Renal pelvis (tissue), 4 donors: ENCODE measurements around the gene GAK. TPM values are rescaled to one million over a fixed set of nuclear protein-coding genes. Genes with fewer than 3 reads are reported as not detected.

Experiments
- DNase-seq: peaks from one replicate; pipeline ENCODE4 v3.0.0-alpha.2; 2013
- polyA plus RNA-seq, 3 donors: library from polyadenylated mRNA; unstranded; fragments of 120-200 nt; gene quantifications; one replicate each; pipeline ENCODE4 v1.2.1, GENCODE V29; 2013; ENCODE audit not compliant: insufficient read length in 3 of 3

GAK gene
- polyA plus RNA-seq, 3 donors, result 69.7 to 87.9 (median 73.2) TPM

GRCh38 chr4:966266-967112 lies 34.4 kb upstream of the GAK start:
- DNase-seq, result no peak

GRCh38 chr4:965766-966134 lies 33.6 kb upstream of the GAK start:
- no peak for DNase-seq

DNA sequence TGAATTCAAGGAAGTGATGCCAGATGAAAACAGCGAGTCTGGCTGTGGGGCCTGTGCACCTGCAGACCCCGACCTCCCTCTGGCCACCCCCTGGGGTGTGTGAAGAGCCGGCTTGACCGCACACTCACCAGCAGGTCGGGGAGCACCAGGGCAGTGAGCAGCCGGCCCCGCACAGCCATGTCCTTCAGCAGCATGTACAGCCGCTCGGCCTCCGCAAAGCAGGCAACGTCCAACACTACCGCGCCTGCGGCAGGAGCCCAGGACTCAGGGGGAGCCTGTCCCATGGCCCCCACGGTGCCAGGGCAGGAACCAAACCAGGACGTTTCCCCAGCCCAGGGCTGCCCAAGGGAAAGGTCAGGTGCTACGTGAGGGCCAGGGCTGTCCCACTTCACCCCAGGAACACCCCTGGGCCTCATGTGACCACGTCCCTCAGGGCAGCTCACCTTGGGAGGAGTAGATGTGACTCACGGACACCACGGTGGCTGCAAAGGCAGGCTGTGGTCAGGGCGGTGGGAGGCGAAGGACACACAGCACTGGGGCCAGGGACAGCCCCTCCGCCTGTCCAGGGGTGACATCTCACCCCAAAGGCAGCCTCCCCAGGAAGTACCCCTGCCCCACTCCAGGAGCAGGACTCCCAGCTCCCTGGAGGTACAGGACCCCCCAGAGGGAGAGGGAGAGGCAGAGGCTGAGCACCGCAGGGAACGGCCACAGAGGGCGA lies 33.1 kb upstream of the GAK start:
- no peak for DNase-seq

DNA sequence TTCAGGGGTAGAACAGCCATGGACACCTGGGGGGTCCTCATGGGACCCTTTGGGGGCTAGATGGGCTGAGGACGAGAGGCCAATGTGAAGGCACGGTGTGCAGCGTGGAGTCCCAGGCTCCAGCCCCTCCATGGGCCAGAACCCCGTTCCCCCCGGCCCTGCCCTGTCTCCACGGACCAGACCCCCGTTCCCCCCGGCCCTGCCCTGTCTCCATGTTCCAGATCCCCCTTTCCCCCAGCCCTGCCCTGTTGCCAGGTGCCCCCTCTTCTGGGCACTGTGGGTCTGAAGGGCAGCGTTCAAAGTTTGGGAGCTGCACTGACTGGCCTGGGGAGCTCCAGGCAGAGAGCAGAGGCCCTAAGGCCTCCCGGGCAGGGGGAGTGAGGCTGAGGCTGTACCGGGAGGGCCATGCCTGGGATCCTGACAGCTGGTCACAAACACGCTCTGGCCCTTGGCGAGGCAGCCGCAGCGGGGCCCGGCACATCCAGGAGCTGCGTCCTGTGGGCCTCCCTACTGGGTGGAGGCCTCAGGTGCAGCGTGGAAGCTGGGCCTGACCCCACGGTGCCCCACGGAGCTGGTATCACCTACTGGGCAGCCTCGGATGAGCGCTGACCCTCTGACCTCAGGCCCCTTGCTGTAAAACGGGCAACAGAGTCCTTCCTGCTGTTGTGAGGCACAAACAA lies 32.4 kb upstream of the GAK start:
- no peak for DNase-seq

- no peak for DNase-seq
Observed at GRCh38 chr4:963276-964225, 31.4 kb upstream of the GAK start.

GRCh38 chr4:962231-963208 lies 30.4 kb upstream of the GAK start:
- no peak for DNase-seq

DNA sequence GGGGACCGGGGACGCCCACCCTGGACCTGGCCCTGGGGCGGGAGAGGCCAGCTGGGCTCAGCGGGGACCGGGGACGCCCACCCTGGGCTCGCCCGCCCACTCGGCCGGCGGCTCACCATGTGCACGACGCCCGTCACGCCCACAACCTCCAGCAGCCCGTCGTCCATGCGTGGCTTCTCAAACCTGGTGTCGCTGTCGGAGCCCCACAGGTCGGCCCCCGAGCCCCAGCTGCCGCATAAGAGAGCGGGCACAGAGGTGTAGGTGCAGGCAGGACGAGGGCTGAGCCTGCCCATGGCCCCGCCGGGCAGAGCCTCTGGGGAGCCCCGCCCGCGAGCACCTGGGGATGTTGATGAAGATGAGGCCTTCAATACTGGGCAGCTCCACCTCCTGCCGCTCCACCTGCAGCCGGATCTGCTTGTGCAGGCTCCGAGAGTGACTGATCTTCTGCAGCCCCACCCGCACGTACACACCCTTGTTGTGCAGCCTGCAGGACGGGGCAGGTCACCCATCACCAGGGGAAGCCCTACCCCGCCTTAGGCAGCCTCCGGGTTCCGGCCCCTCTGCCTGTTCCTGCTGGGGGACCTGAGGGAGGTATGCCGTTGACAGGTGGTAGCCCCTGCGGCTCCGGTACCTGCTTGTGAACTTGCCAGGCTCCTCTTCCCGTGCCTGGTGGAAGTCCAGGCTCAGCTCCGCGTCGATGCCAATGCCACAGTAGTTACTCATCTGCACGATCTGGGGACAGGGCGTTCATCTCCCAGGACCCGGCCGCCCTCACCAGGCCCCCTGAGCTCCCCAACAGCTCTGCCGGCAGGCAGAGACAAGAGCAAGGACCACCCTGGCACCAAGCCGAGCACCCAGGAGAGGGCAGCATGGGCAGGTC lies 29.5 kb upstream of the GAK start:
- DNase-seq, result no peak

DNA sequence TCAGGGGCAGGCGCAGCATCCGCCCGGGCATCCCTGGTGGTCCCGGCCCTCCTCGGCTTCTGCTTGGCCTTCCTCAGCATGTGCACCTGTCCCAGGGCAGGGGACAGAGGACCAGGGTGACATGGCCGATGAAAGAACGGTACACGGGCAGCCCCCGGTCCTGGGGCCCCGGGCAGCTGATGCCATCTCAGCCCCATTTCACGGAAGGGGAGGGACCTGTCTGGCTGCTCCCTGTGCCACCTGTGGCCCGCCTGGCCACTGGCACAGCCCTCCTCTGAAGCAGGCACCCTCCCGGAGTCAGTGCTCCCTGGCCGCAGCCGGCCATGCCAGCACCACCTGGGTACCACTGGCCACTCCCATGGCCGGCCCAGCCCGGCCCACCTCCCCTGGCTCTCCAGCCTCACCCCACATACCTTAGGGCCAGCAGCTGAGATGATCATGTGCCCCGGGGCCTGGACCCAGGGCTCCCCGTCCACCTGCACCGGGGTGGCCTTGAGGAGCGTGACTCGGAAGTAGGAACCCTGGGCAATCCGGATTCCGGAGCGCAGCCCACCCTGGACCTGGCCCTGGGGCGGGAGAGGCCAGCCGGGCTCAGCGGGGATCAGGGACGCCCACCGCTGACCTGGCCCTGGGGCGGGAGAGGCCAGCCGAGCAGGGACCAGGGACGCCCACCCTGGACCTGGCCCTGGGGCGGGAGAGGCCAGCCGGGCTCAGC lies 28.7 kb upstream of the GAK start:
- no peak for DNase-seq

DNA sequence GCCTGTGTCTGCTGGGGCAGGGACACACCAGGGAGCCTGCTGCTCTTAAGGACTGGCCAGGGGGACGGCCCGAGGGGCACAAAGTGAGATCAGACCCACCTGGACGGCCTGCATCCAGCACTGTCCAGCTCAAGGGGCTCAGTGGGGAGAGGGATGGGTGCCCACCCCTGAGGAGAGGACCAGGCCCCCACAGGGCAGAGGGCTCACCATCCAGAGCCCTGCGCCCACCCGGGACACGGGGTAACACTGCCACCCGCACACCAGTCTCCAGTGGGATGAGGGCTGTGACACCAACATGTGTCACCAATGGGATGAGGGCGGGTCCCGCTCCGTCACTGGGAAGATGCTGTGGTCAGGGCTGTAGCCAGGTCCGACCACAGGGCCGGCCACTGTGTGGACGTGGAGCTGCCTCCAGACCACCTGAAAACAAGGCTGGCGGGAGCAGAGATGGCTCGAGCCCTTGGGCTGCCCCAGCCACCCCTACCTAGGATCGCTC lies 28.1 kb upstream of the GAK start:
- no peak for DNase-seq

- no peak for DNase-seq
Observed at GRCh38 chr4:959338-960139, 27.4 kb upstream of the GAK start.

DNA sequence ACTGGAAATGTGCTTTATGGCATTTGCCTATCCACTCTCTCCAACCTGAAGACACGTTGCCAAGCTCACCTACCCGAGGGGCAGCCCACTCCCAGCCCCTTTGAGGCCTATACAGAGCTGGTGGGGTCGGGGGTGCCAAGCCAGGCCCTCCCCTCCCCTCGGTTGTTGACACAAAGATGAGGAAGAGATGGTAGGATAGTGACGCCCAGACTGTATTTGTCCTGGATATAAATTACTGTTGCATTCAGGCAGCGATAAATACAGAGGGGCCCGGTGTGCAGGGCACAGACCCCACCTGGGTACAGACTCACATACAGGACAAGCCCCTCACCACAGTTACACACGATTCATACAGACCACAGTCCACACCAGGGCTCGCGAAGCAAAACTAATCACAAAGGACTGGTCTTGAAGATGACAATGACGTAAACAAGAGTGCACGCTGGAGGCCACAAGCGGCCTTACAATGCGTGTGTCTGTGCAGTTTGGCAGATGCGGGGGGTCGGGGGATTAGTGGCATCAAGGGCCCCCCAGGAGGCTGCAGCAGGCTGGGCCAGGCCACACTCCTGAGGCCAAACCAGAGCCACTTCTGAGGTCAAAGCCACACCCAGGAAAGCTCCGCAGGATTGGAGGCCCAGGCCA lies 26.7 kb upstream of the GAK start:
- no peak for DNase-seq

DNA sequence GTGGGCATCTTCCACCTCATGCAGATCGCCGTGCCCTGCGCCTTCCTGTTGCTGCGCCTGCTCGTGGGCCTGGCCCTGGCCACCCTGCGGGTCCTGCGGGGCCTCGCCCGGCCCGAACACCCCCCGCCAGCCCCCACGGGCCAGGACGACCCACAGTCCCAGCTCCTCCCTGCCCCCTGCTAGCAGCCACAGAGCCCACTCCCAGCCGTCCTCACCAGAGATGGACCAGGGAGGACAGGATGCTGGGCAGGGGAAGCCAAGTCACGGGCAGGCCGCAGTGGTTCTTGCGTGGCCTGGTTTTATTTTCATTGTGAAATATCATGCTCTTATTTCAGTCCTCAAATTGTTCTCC lies 26.2 kb upstream of the GAK start:
- DNase-seq, result no peak

DNA sequence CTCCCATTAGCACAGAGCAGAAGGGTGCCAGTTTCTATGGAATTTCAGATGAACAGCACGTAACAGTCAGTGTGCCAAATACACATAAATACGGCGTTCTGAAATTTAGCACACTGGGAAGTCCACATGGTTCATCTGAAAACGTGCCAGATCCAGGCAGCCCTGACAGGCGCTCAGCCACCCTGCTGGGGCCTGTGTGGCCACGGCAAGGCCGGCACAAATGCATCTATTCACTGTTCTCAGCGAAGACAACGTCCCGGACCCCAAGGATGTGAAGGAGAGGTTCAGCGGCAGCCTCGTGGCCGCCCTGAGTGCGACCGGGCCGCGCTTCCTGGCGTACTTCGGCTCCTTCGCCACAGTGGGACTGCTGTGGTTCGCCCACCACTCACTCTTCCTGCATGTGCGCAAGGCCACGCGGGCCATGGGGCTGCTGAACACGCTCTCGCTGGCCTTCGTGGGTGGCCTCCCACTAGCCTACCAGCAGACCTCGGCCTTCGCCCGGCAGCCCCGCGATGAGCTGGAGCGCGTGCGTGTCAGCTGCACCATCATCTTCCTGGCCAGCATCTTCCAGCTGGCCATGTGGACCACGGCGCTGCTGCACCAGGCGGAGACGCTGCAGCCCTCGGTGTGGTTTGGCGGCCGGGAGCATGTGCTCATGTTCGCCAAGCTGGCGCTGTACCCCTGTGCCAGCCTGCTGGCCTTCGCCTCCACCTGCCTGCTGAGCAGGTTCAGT lies 25.6 kb upstream of the GAK start:
- DNase-seq, result no peak

DNA sequence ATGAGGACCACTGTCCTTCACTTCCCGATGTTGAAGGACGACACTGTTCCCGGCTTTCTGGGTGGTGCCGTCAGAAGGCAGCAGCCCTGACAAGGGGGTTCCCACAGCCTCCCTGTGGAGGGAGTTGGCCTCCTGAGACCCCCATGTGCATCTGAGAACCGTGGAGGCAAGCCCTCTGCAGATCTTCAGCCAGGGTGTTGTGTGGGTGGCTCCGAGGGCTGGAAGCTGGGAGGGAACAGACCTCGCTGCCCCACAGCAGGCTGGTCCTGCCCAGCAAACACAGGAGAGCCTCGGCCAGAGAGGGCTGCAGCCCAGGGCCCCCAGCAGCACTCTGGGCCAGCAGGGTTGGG lies 25.1 kb upstream of the GAK start:
- no peak for DNase-seq

GRCh38 chr4:956531-957230 lies 24.6 kb upstream of the GAK start:
- no peak for DNase-seq

DNA sequence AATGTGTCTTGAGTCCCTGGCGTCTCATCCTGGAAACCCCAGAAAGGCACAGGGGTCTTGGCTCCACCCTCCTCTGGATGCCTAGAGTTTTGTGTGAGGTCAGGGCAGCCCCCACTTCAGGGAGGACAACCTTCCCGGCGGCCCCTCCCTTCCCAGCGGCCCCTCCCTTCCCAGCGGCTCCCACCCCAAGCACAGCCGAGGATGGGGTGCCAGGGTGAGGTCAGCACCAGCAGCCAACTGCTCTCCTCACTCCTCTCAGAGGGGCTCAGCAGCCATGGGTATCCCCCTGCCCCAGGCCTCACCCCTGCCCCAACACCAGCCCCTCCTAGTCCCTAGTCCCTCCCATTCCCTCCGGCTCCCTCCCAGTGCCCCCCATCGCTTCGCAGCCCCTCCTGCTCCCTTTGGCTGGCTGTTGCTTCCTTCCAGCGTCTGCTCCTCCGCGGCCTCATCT lies 23.8 kb upstream of the GAK start:
- DNase-seq, result no peak
